Esophagus (tissue), 2 donors: ENCODE measurements around the gene ASPN. TPM values are rescaled to one million over a fixed set of nuclear protein-coding genes. Genes with fewer than 3 reads are reported as not detected.
A peak's percentile ranks its signal among the peaks of the same experiment; 100 is the strongest.

Experiments
- H3K27ac ChIP-seq, 2 donors: one replicate each; pipeline ENCODE4 v1.5.1; 2013; ENCODE audit warnings: low read depth in 2 of 2, mild to moderate bottlenecking in 2 of 2, inconsistent platforms in 1 of 2, low read length in 1 of 2, moderate library complexity in 1 of 2
- H3K27me3 ChIP-seq, 2 donors: one replicate each; pipeline ENCODE4 v1.6.1; 2013; ENCODE audit warnings: low read length in 2 of 2, control low read depth in 1 of 2, mild to moderate bottlenecking in 1 of 2; ENCODE audit not compliant: insufficient read depth in 2 of 2, control insufficient read depth in 1 of 2
- H3K36me3 ChIP-seq, 2 donors: one replicate each; pipeline ENCODE4 v1.6.1; 2013; ENCODE audit warnings: low read length in 1 of 2; ENCODE audit not compliant: control insufficient read depth in 2 of 2, insufficient read depth in 2 of 2
- H3K4me1 ChIP-seq, 2 donors: one replicate each; pipeline ENCODE4 v1.6.1; 2013; ENCODE audit warnings: low read length in 1 of 2; ENCODE audit not compliant: control insufficient read depth in 2 of 2, insufficient read depth in 2 of 2
- H3K4me3 ChIP-seq, 2 donors: one replicate each; pipeline ENCODE4 v1.5.1; 2013; ENCODE audit warnings: low read length in 2 of 2, mild to moderate bottlenecking in 2 of 2, low read depth in 1 of 2, moderate library complexity in 1 of 2
- H3K9me3 ChIP-seq, 2 donors: one replicate each; pipeline ENCODE4 v1.6.1; 2013; ENCODE audit warnings: mild to moderate bottlenecking in 2 of 2, low read depth in 1 of 2, low read length in 1 of 2, moderate library complexity in 1 of 2; ENCODE audit not compliant: control insufficient read depth in 2 of 2, insufficient read depth in 1 of 2
- WGBS, 2 donors: extraction: QIAGEN DNeasy Blood & Tissue Kit; methylation state at CpG; one replicate each; pipeline ENCODE4 v1.1.7; 2013; 5-methylcytosine and 5-hydroxymethylcytosine counted together
- polyA plus RNA-seq, 2 donors: library from polyadenylated mRNA; stranded (reverse); fragments of 200-250 nt; gene quantifications; one replicate each; pipeline ENCODE4 v1.2.3, GENCODE V29; 2013
- donor health status: healthy with polysubstance abuse.
- donor health status: Bipolar disorder and iron deficiency.

Gene ASPN
- polyA plus RNA-seq, 2 donors = 1.1 to 2.5 TPM

GRCh38 chr9:92520837-92521236 lies 38.5 kb upstream of the ASPN start:
- H3K36me3 ChIP-seq = no peaks in the 10 kb centered on the region
- 87 to 99% methylated on average over 2 of the region's 2 CpGs for WGBS, 2 donors
- no peaks in the 10 kb centered on the region for H3K9me3 ChIP-seq
- H3K27me3 ChIP-seq = no peaks in the 10 kb centered on the region
- H3K4me3 ChIP-seq = no peak overlapping the region
- H3K4me1 ChIP-seq = no peaks in the 10 kb centered on the region
- H3K27ac ChIP-seq = no peak overlapping the region

GRCh38 chr9:92518199-92518598 lies 35.9 kb upstream of the ASPN start:
- WGBS, 2 donors = 91 to 92% methylated on average over 4 of the region's 4 CpGs
- H3K9me3 ChIP-seq = no peaks in the 10 kb centered on the region
- no peak overlapping the region for H3K27ac ChIP-seq
- no peak overlapping the region for H3K4me3 ChIP-seq
- H3K36me3 ChIP-seq = no peaks in the 10 kb centered on the region
- H3K4me1 ChIP-seq = no peaks in the 10 kb centered on the region
- H3K27me3 ChIP-seq = no peaks in the 10 kb centered on the region

- WGBS, 2 donors = 52 to 65% methylated on average over 3 of the region's 3 CpGs
- Histone ChIP-seq H3K27ac (no peak overlapping the region), H3K9me3 (no peaks in the 10 kb centered on the region)
Measured at GRCh38 chr9:92517046-92517445, 34.7 kb upstream of the ASPN start.

GRCh38 chr9:92516521-92516920 lies 34.2 kb upstream of the ASPN start:
- Histone ChIP-seq H3K4me3 (no peak overlapping the region), H3K27me3 (no peaks in the 10 kb centered on the region), H3K9me3 (no peaks in the 10 kb centered on the region), H3K36me3 (no peaks in the 10 kb centered on the region), H3K4me1 (no peaks in the 10 kb centered on the region), H3K27ac (no peak overlapping the region)
- WGBS, 2 donors = 96 to 97% methylated on average over 1 of the region's 1 CpG

More at GRCh38 chr9:92517046-92517445, 34.7 kb upstream of the ASPN start:
- Histone ChIP-seq H3K4me3 (no peak overlapping the region), H3K36me3 (no peaks in the 10 kb centered on the region), H3K27me3 (no peaks in the 10 kb centered on the region), H3K4me1 (no peaks in the 10 kb centered on the region)

- H3K9me3 ChIP-seq = no peaks in the 10 kb centered on the region
- 96% methylated on average over 10 of the region's 10 CpGs for WGBS, 2 donors
- no peaks in the 10 kb centered on the region for H3K36me3 ChIP-seq
- H3K27me3 ChIP-seq = no peaks in the 10 kb centered on the region
- no peak overlapping the region for H3K27ac ChIP-seq
- H3K4me1 ChIP-seq = no peaks in the 10 kb centered on the region
- no peak overlapping the region for H3K4me3 ChIP-seq
Measured at GRCh38 chr9:92514635-92515034, 32.3 kb upstream of the ASPN start.

- no peaks in the 10 kb centered on the region for H3K36me3 ChIP-seq
- no peak overlapping the region for H3K4me3 ChIP-seq
- no peak overlapping the region for H3K27ac ChIP-seq
- H3K4me1 ChIP-seq = no peaks in the 10 kb centered on the region
- no peaks in the 10 kb centered on the region for H3K27me3 ChIP-seq
- H3K9me3 ChIP-seq = no peaks in the 10 kb centered on the region
- 72 to 80% methylated on average over 3 of the region's 3 CpGs for WGBS, 2 donors
Measured at GRCh38 chr9:92513349-92513748, 31.0 kb upstream of the ASPN start.

- WGBS, 2 donors = 52 to 85% methylated on average over 3 of the region's 3 CpGs
- Histone ChIP-seq H3K4me3 (no peak overlapping the region), H3K27me3 (no peaks in the 10 kb centered on the region), H3K4me1 (peaks cover 0 to 6% of the 10 kb centered on the region in 2 donors), H3K9me3 (no peaks in the 10 kb centered on the region), H3K36me3 (no peaks in the 10 kb centered on the region), H3K27ac (no peak overlapping the region)
Measured at GRCh38 chr9:92512622-92513021, 30.3 kb upstream of the ASPN start.

GRCh38 chr9:92510747-92511146 lies 28.4 kb upstream of the ASPN start:
- H3K27ac ChIP-seq = no peak overlapping the region
- no peak overlapping the region for H3K4me3 ChIP-seq
- peaks cover 0 to 6% of the 10 kb centered on the region in 2 donors for H3K4me1 ChIP-seq
- no peaks in the 10 kb centered on the region for H3K36me3 ChIP-seq
- H3K27me3 ChIP-seq = no peaks in the 10 kb centered on the region
- H3K9me3 ChIP-seq = no peaks in the 10 kb centered on the region

GRCh38 chr9:92509050-92509449 lies 26.7 kb upstream of the ASPN start:
- Histone ChIP-seq H3K27me3 (no peaks in the 10 kb centered on the region), H3K27ac (no peak overlapping the region), H3K9me3 (no peaks in the 10 kb centered on the region), H3K4me1 (peaks cover 2 to 6% of the 10 kb centered on the region in 2 donors), H3K36me3 (no peaks in the 10 kb centered on the region), H3K4me3 (no peak overlapping the region)
- WGBS, 2 donors = 96 to 97% methylated on average over 5 of the region's 5 CpGs

- Histone ChIP-seq H3K27me3 (no peaks in the 10 kb centered on the region), H3K9me3 (no peaks in the 10 kb centered on the region), H3K4me3 (no peak overlapping the region), H3K27ac (peak overlapping the region; percentile 18 to 48), H3K4me1 (peaks cover 2 to 8% of the 10 kb centered on the region in 2 donors), H3K36me3 (no peaks in the 10 kb centered on the region)
- WGBS, 2 donors = 62 to 73% methylated on average over 10 of the region's 10 CpGs
Measured at GRCh38 chr9:92508018-92508820, 25.9 kb upstream of the ASPN start.
